ENCODE measurements around the gene UTP18.

UTP18 gene

GRCh38 chr17:51335883-51336822 lies 75.8 kb downstream of the UTP18 start:
- DNase-seq, result no peak

GRCh38 chr17:51341457-51341856 lies 81.1 kb downstream of the UTP18 start:
- no peak for DNase-seq

GRCh38 chr17:51342257-51342656 lies 81.9 kb downstream of the UTP18 start:
- no peak for DNase-seq

GRCh38 chr17:51344532-51344931 lies 84.2 kb downstream of the UTP18 start:
- no peak for DNase-seq

- DNase-seq, result no peak
These were observed 86.1 kb downstream of the UTP18 start for GRCh38 chr17:51346218-51346982.
